ENCODE data around the gene OTC.

DNA sequence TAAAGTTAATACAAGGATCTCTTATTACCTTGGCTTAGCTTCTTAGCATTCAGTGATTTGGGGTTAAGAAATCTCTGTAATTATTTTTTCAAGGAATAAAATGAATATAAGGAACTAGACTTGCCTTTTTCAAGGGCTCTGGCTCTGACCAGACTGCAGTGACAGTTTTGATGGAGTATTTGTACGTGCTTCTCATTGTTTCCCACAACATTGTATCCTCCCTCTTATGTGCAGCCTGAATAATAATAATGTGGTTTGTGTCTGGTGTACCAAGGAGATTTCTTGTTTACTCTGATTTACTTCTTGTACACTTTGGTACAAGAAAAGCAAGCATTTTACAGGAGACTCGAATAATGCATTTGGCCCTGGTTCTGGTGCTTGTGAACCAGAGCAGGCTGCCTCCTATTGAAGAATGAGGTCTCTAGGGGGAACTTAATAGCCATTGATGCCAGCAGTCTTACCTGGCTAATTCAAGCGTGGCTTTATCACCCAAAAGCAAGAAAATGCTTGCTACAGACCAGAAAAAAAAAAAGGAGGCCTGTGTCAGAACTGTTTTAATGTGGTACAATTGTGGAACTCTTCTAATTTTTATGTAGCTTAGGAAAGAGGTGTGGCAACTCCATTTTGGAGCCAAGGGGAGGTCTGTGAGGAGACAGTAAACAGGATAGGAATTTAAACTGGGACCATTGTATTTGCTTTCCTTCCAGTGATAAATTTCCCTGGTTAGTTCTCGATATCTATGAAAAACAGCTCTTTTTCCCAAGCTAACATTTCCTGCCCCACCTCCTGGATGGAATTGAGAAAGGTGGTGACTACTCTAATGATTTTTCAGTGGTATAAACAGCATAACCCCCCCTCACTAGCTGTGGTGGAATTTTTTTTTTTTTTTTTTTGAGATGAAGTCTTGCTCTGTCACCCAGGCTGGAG is 5.6 kb downstream of the OTC start:
- no peak for TF ChIP-seq EZH2phosphoT487 (IDR thresholded peaks at IDR 0.05; ENCODE audit: low read depth)
- TF ChIP-seq, protein P1, sequence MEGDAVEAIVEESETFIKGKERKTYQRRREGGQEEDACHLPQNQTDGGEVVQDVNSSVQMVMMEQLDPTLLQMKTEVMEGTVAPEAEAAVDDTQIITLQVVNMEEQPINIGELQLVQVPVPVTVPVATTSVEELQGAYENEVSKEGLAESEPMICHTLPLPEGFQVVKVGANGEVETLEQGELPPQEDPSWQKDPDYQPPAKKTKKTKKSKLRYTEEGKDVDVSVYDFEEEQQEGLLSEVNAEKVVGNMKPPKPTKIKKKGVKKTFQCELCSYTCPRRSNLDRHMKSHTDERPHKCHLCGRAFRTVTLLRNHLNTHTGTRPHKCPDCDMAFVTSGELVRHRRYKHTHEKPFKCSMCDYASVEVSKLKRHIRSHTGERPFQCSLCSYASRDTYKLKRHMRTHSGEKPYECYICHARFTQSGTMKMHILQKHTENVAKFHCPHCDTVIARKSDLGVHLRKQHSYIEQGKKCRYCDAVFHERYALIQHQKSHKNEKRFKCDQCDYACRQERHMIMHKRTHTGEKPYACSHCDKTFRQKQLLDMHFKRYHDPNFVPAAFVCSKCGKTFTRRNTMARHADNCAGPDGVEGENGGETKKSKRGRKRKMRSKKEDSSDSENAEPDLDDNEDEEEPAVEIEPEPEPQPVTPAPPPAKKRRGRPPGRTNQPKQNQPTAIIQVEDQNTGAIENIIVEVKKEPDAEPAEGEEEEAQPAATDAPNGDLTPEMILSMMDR (IDR thresholded peaks at IDR 0.05; ENCODE audit: low read depth, low read length): no peak
